ENCODE results near the gene EPB41L4A. TPM values are rescaled to one million over a fixed set of nuclear protein-coding genes. Genes with fewer than 3 reads are reported as not detected.

EPB41L4A gene
- total RNA-seq, 3 donors from 2014 or later = 11.8 to 18.2 (median 13.2) TPM

DNA sequence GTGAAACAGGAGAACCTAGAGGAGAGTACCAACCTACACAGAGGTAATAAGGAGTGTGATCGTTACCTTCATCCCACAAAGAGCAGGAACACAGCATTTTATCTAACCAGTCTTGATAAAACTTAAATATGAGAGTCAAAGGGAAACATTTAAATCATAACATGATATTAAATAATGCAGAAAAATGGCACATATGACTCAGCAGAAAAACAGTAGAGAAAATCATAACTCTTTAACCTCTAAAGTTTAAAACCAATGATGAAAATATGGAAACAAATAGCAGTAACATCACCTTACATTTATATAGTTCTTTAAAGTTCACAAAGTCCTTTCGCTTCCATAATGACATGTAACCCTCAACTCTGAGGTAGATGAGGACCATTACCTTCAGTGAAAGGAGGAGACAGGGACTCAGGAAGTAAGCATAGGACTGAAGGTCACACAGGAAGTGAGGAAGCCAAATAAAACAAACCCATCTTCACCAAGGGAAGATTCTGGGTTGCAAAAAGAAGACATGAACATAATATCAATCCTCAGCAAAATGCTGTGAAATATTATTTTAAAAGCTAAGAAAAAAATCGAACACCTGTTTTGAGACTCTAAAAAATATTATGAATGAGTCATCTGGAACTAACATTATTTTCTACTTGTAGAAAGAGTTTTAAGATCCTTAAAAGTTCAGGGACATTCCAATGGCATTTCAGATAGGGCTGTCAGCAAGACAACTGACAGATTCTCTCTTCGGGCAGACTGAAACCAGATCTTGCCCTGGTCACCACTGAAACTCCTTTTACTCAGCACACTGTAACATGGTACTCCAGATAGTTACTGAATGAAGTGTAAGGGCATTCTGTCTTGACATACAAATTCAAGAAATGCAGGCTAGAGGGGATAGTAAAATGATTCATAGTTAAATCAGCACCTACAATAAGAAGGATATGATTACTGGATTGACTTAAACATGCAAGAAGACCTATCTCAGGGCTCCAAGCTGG, 148.5 kb downstream of the EPB41L4A start:
- DNase-seq (no peak), ATAC-seq (no peak)
- no peaks in the 10 kb centered on the region for H3K4me1 ChIP-seq (ENCODE audit: low read depth)
- TF ChIP-seq, protein P1, sequence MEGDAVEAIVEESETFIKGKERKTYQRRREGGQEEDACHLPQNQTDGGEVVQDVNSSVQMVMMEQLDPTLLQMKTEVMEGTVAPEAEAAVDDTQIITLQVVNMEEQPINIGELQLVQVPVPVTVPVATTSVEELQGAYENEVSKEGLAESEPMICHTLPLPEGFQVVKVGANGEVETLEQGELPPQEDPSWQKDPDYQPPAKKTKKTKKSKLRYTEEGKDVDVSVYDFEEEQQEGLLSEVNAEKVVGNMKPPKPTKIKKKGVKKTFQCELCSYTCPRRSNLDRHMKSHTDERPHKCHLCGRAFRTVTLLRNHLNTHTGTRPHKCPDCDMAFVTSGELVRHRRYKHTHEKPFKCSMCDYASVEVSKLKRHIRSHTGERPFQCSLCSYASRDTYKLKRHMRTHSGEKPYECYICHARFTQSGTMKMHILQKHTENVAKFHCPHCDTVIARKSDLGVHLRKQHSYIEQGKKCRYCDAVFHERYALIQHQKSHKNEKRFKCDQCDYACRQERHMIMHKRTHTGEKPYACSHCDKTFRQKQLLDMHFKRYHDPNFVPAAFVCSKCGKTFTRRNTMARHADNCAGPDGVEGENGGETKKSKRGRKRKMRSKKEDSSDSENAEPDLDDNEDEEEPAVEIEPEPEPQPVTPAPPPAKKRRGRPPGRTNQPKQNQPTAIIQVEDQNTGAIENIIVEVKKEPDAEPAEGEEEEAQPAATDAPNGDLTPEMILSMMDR (IDR thresholded peaks at IDR 0.05) = no peak
- H3K4me3 ChIP-seq = no peak overlapping the region
- intact Hi-C loops (cut with DNase I, micrococcal nuclease) = no loop called here
- no peaks in the 10 kb centered on the region for H3K36me3 ChIP-seq (ENCODE audit: low read depth)
- no peaks in the 10 kb centered on the region for H3K9me3 ChIP-seq

DNA sequence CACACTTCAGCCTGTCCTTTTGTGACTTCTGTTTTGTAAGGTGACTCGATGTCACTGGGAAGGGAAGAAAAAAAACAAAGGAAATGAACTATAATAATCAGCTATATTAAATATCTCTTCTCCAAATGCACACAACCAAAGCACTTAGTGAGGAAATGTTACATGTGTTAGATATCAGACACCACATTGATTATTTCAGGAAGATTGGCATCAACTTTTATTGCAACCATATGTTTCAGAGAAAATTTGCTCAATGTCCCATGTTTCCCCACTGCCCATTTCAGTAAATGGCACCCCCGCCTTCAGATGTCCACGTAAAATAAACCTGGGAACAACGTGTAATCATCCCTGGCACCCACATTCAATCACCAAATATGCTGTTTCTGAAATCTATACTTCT, 151.8 kb downstream of the EPB41L4A start:
- no peak for DNase-seq
- H3K9me3 ChIP-seq = no peaks in the 10 kb centered on the region
- intact Hi-C loops (cut with DNase I, micrococcal nuclease) = no loop called here

DNA sequence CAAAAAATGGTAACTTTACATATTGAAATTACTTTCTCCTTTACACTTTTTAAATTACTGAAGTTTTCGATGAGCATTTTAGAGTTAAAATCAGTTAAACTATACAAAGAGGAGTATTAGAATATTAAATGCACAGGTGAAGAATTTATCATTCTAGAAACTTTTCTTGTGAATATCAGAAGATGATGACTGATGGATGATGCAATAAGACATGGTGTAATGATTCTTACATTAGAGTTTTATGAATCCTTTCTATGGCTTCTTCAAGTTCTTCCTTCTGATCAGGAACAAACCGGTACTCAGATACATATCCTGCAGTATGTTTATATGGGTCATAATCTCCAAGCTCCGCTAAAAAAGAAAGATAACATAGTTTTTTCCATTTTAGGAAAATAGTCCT, 154.4 kb downstream of the EPB41L4A start:
- TF ChIP-seq, protein P1 (IDR thresholded peaks at IDR 0.05) = no peak
- H3K9me3 ChIP-seq = no peaks in the 10 kb centered on the region
- no peak for DNase-seq
- no peak for ATAC-seq
- intact Hi-C loops (cut with DNase I, micrococcal nuclease) = no loop called here
- H3K4me1 ChIP-seq (ENCODE audit: low read depth) = no peaks in the 10 kb centered on the region
- no peak overlapping the region for H3K4me3 ChIP-seq
- no peaks in the 10 kb centered on the region for H3K36me3 ChIP-seq (ENCODE audit: low read depth)

More for the DNA sequence above, 151.8 kb downstream of the EPB41L4A start:
- Histone ChIP-seq H3K36me3 (ENCODE audit: low read depth) (no peaks in the 10 kb centered on the region), H3K4me3 (no peak overlapping the region), H3K4me1 (ENCODE audit: low read depth) (no peaks in the 10 kb centered on the region)
- ATAC-seq = no peak
- TF ChIP-seq, protein P1 (IDR thresholded peaks at IDR 0.05) = no peak

DNA sequence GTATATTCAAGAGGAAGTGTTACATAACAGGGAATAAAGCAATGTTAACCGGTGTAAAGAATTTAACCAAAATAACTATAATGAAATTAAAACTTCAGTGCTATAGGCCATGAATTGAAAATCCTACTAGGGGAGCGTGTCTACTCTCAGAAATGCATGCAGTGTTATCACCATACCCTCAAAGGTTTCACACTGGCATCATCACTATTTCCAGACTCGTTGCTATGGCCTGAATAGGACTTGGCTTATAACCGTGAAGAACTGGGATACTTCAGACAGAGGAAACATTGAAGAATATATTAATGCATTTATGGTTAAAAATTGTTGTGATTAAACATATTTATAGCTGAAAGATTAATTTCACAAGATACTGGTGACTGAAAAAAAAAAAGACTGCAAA, 154.9 kb downstream of the EPB41L4A start:
- ATAC-seq = no peak
- intact Hi-C loops (cut with DNase I, micrococcal nuclease) = no loop called here
- Histone ChIP-seq H3K36me3 (ENCODE audit: low read depth) (no peaks in the 10 kb centered on the region), H3K4me1 (ENCODE audit: low read depth) (no peaks in the 10 kb centered on the region), H3K4me3 (no peak overlapping the region), H3K9me3 (no peaks in the 10 kb centered on the region)
- TF ChIP-seq, protein P1 (IDR thresholded peaks at IDR 0.05) = no peak
- no peak for DNase-seq

DNA sequence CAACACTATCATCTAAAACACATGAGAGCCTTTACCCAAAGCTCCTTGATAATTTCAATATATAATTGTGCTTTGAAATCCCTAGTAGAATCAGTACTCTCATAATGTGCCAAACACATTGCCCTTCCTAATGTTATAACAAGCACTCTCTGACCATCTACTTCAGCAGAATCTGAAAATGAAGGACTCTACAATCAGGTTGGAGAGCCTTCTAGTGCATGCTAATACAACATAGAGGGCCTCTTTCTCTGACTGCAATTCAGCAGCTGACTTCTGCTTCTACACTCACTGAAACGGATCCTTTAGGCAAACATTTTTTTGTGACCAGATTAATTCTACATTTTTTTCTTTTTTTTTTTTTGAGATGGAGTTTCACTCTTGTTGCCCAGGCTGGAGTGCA, 155.6 kb downstream of the EPB41L4A start:
- intact Hi-C loops (cut with DNase I, micrococcal nuclease) = no loop called here

More for the DNA sequence above, 155.6 kb downstream of the EPB41L4A start:
- Histone ChIP-seq H3K36me3 (ENCODE audit: low read depth) (no peaks in the 10 kb centered on the region), H3K4me1 (ENCODE audit: low read depth) (no peaks in the 10 kb centered on the region), H3K9me3 (no peaks in the 10 kb centered on the region), H3K4me3 (no peak overlapping the region)
- no peak for ATAC-seq
- TF ChIP-seq, protein P1 (IDR thresholded peaks at IDR 0.05) = no peak
- no peak for DNase-seq
